HepG2 (cell line): ENCODE results near the gene OGFOD3. TPM values are rescaled to one million over a fixed set of nuclear protein-coding genes. Genes with fewer than 3 reads are reported as not detected.

Source experiments
- KDM4B ChIP-seq: sonication (generic); formaldehyde crosslinking; IDR thresholded peaks from 2 replicates; pipeline ENCODE4 v1.4.0; 2020; ENCODE audit warnings: missing genetic modification reagents
- KDM5B ChIP-seq: sonication (generic); formaldehyde crosslinking; IDR thresholded peaks from 2 replicates; pipeline ENCODE4 v1.4.0; 2020; ENCODE audit warnings: missing genetic modification reagents, mild to moderate bottlenecking, borderline replicate concordance
- ZNF274 ChIP-seq: sonication (generic); formaldehyde crosslinking; IDR thresholded peaks from 2 replicates; pipeline ENCODE4 v1.5.1; 2020; ENCODE audit warnings: mild to moderate bottlenecking, missing genetic modification reagents
- ZNF407 ChIP-seq: sonication (generic); formaldehyde crosslinking; IDR thresholded peaks from one replicate; pipeline ENCODE4 v1.5.1; 2020; ENCODE audit warnings: mild to moderate bottlenecking, missing genetic modification reagents; ENCODE audit errors: not compliant biosample characterization
- ZNF720 ChIP-seq: sonication (generic); formaldehyde crosslinking; IDR thresholded peaks from 2 replicates; pipeline ENCODE4 v1.4.0; 2020; ENCODE audit warnings: missing genetic modification reagents
- ZNF788 ChIP-seq: sonication (generic); formaldehyde crosslinking; IDR thresholded peaks from 2 replicates; pipeline ENCODE4 v1.5.0; 2020; ENCODE audit warnings: mild to moderate bottlenecking, missing genetic modification reagents, borderline replicate concordance
- polyA plus RNA-seq, 8 experiments: library from polyadenylated mRNA; depleted of rRNA in 3 of 8; stranded (reverse) in 7 of 8; unstranded in 1 of 8; fragments of >200 nt; fragmentation: Illumina TruSeq in 4 of 8; extraction: Trizol in 4 of 8; gene quantifications; 2 replicates each; pipeline versions ENCODE4 v1.2.1 to v1.2.3, GENCODE V29; 2011 to 2016; ENCODE audit warnings: low read depth in 4 of 8, missing spikeins in 1 of 8, mixed read lengths in 1 of 8; ENCODE audit not compliant: insufficient read depth in 1 of 8
- total RNA-seq, 5 experiments: library from RNA; depleted of rRNA; stranded (reverse); fragments of >200 nt; fragmentation: Illumina TruSeq; extraction: Trizol; gene quantifications; 2 replicates each; pipeline ENCODE4 v1.2.3, GENCODE V29; 2016; ENCODE audit warnings: low read depth in 1 of 5
- TF ChIP-seq, protein P1 (sequence below): fragments of 450-650 bp; IDR thresholded peaks from 2 replicates; pipeline ENCODE4 v1.6.1; 2016
- TF ChIP-seq, protein P2 (sequence below): sonication (generic); formaldehyde crosslinking; IDR thresholded peaks from 2 replicates; pipeline ENCODE4 v1.4.0; 2020; ENCODE audit warnings: missing genetic modification reagents

OGFOD3 gene
- total and polyA plus RNA-seq, 2 of the 13 experiments (the other 11 are each of a cell fraction or from before 2014, with no cell fraction given): 40.0 to 42.1 TPM

- TF ChIP-seq ZNF274 (CRISPR knock-in tag) (0 out of 2 replicates have a peak, but pooled peaks have one; percentile 27), ZNF788 (CRISPR knock-in tag) (no peak), ZNF720 (CRISPR knock-in tag) (no peak), KDM5B (CRISPR knock-in tag) (0 out of 2 replicates have a peak, but pooled peaks have one; percentile 29), ZNF407 (CRISPR knock-in tag) (no peak), KDM4B (CRISPR knock-in tag) (no peak)
- TF ChIP-seq, protein P1, sequence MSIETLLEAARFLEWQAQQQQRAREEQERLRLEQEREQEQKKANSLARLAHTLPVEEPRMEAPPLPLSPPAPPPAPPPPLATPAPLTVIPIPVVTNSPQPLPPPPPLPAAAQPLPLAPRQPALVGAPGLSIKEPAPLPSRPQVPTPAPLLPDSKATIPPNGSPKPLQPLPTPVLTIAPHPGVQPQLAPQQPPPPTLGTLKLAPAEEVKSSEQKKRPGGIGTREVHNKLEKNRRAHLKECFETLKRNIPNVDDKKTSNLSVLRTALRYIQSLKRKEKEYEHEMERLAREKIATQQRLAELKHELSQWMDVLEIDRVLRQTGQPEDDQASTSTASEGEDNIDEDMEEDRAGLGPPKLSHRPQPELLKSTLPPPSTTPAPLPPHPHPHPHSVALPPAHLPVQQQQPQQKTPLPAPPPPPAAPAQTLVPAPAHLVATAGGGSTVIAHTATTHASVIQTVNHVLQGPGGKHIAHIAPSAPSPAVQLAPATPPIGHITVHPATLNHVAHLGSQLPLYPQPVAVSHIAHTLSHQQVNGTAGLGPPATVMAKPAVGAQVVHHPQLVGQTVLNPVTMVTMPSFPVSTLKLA: no peak
- TF ChIP-seq, protein P2, sequence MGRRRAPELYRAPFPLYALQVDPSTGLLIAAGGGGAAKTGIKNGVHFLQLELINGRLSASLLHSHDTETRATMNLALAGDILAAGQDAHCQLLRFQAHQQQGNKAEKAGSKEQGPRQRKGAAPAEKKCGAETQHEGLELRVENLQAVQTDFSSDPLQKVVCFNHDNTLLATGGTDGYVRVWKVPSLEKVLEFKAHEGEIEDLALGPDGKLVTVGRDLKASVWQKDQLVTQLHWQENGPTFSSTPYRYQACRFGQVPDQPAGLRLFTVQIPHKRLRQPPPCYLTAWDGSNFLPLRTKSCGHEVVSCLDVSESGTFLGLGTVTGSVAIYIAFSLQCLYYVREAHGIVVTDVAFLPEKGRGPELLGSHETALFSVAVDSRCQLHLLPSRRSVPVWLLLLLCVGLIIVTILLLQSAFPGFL (CRISPR knock-in tag): no peak
Observed at GRCh38 chr17:82354804-82355308, 63.5 kb downstream of the OGFOD3 start (continued).
